NCI-H345 treated with DMSO at 0.1 percent for 48 hours (cell line): Measurements from ENCODE around the gene KIAA0753.

Source experiments
- DNase-seq: peaks from one replicate; lab custom pipeline; 2025; ENCODE audit not compliant: unreplicated experiment; lab: John Stamatoyannopoulos, UW

The KIAA0753 gene

GRCh38 chr17:6551356-6551755, 89.2 kb downstream of the KIAA0753 start:
- DNase-seq: no peak

DNA sequence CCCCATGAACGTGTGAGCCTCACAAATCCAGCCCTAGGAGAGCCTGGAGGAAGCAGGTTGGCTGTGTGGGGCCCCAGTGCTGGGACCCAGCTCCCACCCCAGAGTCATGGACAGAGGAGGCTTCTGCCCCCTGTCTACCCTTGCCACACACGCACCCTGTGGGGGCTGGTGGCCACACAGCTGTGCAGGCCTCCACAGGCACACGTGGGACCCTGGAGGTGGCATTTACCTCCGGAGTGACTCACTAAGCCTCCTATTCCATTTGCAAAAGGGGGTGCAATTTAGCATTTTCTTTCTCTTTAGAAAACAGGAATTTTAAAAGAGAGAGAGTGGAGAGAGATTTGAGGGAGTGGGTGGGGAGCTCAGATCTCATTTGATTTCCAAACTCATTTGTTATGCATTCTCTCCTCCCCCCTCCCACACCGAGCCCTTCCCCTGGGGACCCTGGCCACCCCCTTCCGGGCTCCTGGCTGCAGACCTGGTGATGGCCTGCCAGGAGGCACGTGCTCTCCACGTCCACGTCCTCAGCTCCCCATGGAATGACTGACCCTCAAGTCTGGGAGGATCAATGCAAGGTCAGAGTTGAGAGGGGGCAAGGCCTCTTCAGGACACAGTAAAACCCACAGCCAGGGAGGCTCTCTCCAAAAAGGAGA, 91.0 kb downstream of the KIAA0753 start:
- no peak for DNase-seq

DNA sequence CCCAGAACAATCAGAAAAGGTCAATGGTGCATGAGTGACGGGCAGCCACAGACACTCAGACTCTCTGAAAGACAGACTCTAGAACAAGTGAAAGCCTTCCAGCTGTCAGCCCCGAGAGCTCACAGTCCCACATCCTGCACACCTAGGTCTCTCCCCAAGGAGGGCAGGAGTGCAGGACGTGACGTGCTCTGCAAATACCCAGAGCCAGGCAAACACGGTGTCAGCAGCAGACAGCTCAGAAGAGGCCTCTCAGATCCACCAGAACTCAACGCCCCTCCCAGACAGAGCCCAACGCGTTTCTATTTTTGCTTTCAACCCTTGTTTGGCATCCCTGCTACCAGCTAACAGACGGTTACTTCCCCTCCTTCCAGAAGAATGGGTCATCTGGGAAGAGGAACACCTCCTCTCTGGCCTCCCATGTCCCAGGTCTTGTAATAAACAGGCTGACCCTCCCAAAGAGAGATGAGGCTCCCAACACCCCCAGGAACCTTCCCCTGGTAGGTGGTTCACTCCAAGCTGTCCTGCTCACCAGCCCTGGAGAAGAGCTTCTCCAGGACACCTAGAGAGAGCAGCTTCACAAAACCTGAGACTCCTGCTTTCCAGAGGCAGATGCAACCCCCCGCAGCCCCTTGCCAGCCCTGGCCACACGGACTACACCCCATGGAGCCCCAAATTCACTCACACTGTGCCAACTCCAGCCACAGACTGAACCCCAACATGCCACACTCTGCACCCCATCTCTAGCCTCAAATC, 91.8 kb downstream of the KIAA0753 start:
- DNase-seq: no peak

GRCh38 chr17:6548034-6548433, 92.5 kb downstream of the KIAA0753 start:
- no peak for DNase-seq

GRCh38 chr17:6547336-6547735, 93.2 kb downstream of the KIAA0753 start:
- DNase-seq: no peak

- DNase-seq: no peak
These were observed 94.3 kb downstream of the KIAA0753 start for GRCh38 chr17:6546069-6546718.

DNA sequence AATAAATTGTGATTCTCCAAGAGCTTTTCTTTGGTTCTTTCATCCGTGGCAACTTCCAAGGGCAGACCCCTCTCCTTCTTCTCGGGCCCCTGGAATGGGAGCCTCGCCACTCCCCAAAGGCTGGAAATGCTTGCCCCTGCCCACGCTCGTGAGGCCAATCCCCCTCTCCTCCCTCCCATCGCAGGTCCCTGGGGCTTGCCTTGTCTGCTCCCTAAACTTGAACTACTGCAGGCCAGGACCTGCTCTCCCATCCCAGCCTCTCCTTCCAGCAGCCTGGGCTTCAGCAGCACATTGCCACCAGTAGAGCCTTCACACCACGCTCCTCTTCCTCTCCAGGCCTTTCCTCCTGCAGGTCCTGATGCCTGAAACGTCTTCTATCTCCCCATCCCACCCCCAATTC, 95.2 kb downstream of the KIAA0753 start:
- DNase-seq: no peak

- DNase-seq: no peak
These were observed 96.5 kb downstream of the KIAA0753 start for GRCh38 chr17:6544011-6544370.

GRCh38 chr17:6543079-6544010, 97.2 kb downstream of the KIAA0753 start:
- no peak for DNase-seq

GRCh38 chr17:6542577-6542976, 97.9 kb downstream of the KIAA0753 start:
- no peak for DNase-seq

DNA sequence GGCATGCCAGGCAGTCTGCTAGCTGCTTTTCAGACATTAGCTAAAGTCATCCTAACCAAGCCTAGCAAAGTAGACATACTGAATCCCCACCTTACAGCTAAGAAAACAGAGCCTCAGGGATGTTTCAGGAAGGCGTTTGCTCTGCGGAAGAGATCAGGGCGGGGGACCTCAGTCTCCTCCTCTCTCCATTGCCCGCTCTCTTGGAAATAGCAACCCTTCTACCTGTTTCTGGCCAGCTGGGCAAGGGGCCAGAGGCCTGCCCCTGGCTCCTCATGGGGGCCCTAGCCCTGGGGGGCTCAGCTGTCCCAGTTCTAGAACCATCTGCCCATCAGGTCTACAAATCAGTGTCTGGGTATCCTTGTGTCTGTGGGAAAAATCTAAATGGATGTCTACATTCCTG, 98.6 kb downstream of the KIAA0753 start:
- DNase-seq: no peak

DNA sequence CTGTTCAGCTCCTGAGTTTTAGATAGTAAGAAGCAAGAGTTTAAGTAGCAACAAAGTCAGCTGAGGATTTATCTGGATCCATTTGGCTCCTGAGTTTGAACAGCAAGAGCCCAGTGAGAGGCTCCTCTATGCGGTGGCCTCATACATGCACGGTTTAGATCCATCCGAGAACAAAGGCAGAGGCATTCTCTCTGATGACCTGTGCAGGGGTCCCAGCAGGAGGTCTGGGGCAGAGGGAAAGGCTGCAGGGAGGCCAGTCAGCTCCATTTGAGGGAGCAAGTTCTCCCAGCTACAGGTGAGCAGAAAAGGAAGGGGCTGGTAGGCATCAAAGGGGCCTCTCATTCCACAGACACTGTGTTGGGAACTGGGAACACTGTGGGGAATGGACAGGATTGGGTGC, 100.6 kb downstream of the KIAA0753 start:
- no peak for DNase-seq

GRCh38 chr17:6536566-6537065, 103.9 kb downstream of the KIAA0753 start:
- no peak for DNase-seq

- DNase-seq: no peak
These were observed 104.5 kb downstream of the KIAA0753 start for GRCh38 chr17:6536053-6536452.

- no peak for DNase-seq
These were observed 105.5 kb downstream of the KIAA0753 start for GRCh38 chr17:6534846-6535514.

DNA sequence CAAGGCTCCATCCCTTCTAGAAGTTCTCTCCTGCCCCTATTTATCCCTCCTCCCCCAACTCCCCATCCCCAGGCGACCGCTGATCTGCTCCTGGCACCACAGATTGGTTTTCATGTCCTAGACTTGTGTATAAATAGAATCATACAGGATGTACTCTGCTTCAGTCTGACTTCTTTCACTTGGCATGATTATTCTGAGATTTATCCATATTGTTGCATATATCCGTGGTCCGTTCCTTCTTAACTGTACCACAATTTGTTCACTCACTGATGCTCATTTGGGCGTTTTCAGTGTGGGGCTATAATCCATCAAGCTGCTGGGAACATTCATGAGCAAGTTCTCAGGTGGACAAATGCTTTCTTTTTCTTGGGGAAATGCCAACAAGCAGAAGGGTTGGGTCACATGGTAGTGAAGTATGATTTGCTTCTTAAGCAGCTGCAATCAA, 108.0 kb downstream of the KIAA0753 start:
- DNase-seq: no peak

DNA sequence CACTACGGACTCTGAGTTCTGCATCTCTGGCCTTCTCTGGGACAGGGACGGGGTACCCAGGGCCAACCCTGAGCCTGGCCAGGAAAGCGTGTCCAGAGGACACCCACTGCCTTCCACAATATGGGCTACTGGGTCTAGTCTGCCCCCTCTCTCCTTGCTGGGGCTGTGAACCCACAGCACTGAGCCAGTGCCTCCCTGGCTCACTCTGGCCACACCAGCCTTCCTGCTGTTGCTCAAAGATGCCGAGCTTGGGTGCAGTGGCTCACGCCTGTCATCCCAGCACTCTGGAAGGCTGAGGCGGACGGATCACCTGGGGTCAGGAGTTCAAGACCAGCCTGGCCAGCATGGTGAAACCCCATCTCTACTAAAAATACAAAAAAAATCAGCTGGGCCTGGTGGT, 108.9 kb downstream of the KIAA0753 start:
- DNase-seq: no peak

DNA sequence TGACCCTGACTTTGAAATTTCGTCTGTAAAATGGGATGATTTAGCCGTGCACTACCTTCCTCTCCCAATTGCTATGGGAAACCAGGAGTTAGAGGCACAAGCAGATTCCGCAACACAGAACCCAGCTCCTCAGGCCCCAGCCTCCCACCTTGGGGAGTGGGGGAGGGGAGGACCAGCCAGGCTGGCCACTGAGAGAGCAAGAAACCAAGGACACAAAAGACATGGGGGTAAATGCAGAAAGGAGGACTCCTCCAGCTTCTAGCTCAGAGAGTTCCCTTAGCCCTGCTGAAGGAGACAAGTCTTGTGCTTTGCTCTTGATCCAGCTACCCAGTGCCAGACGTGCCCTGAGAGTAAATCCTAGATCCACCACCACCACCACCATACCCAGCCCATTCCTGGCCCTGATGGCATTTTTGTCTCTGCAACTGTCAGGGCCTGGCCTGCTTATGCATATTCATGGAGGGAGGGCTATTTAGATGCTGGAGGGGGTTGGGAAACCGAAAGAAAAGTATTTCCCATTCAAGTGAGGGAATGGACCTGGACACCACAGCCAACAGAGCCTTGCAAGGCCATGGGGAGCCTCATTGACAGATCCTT, 110.1 kb downstream of the KIAA0753 start:
- DNase-seq: no peak

DNA sequence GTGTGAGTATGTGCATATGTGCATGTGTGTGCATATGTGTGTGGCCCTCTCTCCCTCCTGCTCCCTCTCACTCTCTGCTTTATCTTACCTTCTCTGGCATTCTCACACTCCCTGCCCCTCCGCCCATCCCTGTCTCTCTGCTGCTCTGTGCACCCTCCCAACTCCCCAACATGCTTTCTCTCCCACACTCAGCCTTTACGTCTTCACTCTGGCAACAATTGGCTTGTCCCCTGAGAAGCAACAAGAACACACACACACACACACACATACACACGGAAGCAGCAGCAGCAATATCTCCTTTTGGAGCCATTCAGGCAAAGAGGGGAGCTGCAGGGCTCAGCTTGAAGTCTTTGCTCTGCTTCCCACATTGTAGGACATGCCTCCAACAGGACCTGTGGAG, 112.0 kb downstream of the KIAA0753 start:
- DNase-seq: no peak
